Measurements from ENCODE around the gene CRISP2. TPM values are rescaled to one million over a fixed set of nuclear protein-coding genes. Genes with fewer than 3 reads are reported as not detected.
"Not testable (repeated sequence)": the region's sequence is repeated elsewhere in the genome, so short reads cannot be mapped to it uniquely, and the experiment has no call there.

Gene CRISP2
- total RNA-seq, 1 donor from 2014 or later = not detected

GRCh38 chr6:49664054-49664453, 49.3 kb downstream of the CRISP2 start:
- ATAC-seq; intact Hi-C loops (cut with DNase I); DNase-seq (ENCODE audit: missing footprints): not testable (repeated sequence)

GRCh38 chr6:49662892-49663261, 50.5 kb downstream of the CRISP2 start:
- DNase-seq (ENCODE audit: missing footprints) = no peak
- no peak for ATAC-seq
- intact Hi-C loops (cut with DNase I) = no loop called here

GRCh38 chr6:49662231-49662891, 51.0 kb downstream of the CRISP2 start:
- intact Hi-C loops (cut with DNase I) = no loop called here
- no peak for ATAC-seq
- no peak for DNase-seq (ENCODE audit: missing footprints)

GRCh38 chr6:49653942-49654341, 59.4 kb downstream of the CRISP2 start:
- ATAC-seq = no peak
- no peak for DNase-seq (ENCODE audit: missing footprints)
- intact Hi-C loops (cut with DNase I) = no loop called here

- DNase-seq (ENCODE audit: missing footprints) (no peak), ATAC-seq (no peak)
These were observed 59.9 kb downstream of the CRISP2 start for GRCh38 chr6:49653438-49653837.

GRCh38 chr6:49651239-49651638, 62.1 kb downstream of the CRISP2 start:
- intact Hi-C loops (cut with DNase I) = no loop called here
- ATAC-seq (no peak), DNase-seq (ENCODE audit: missing footprints) (no peak)

More at GRCh38 chr6:49653438-49653837, 59.9 kb downstream of the CRISP2 start:
- intact Hi-C loops (cut with DNase I) = no loop called here

- no peak for ATAC-seq
- intact Hi-C loops (cut with DNase I) = no loop called here
- DNase-seq (ENCODE audit: missing footprints) = no peak
These were observed 63.4 kb downstream of the CRISP2 start for GRCh38 chr6:49649988-49650387.

GRCh38 chr6:49648036-49648435, 65.3 kb downstream of the CRISP2 start:
- intact Hi-C loops (cut with DNase I) = no loop called here
- DNase-seq (ENCODE audit: missing footprints) (no peak), ATAC-seq (no peak)

GRCh38 chr6:49647476-49647875, 65.9 kb downstream of the CRISP2 start:
- ATAC-seq = no peak
- no peak for DNase-seq (ENCODE audit: missing footprints)
- intact Hi-C loops (cut with DNase I) = no loop called here

- DNase-seq (ENCODE audit: missing footprints) (no peak), ATAC-seq (no peak)
- intact Hi-C loops (cut with DNase I) = no loop called here
These were observed 66.4 kb downstream of the CRISP2 start for GRCh38 chr6:49646942-49647341.

- intact Hi-C loops (cut with DNase I) = no loop called here
- ATAC-seq = no peak
- DNase-seq (ENCODE audit: missing footprints) = no peak
These were observed 67.1 kb downstream of the CRISP2 start for GRCh38 chr6:49646130-49646824.

- ATAC-seq = no peak
These were observed 68.2 kb downstream of the CRISP2 start for GRCh38 chr6:49645139-49645538.

More at GRCh38 chr6:49645139-49645538, 68.2 kb downstream of the CRISP2 start:
- no peak for DNase-seq (ENCODE audit: missing footprints)
- intact Hi-C loops (cut with DNase I) = no loop called here

Other genes starting within 250 kb of the CRISP2 start
- gene GLYATL3, start 213.6 kb downstream of the CRISP2 start, total RNA-seq = not detected
- gene C6orf141, start 162.9 kb downstream of the CRISP2 start, total RNA-seq = not detected
- gene RHAG, start 76.7 kb downstream of the CRISP2 start, total RNA-seq = 0.76 TPM
- not detected for gene CRISP3, start 30.8 kb upstream of the CRISP2 start, total RNA-seq
- gene PGK2, start 73.7 kb upstream of the CRISP2 start, total RNA-seq = not detected
- not detected for gene CRISP1, start 153.0 kb upstream of the CRISP2 start, total RNA-seq